GM18867 (cell line): ENCODE measurements around the gene PLXNA4.

Experiments used
- ATAC-seq: cut with Tn5 transposase; IDR thresholded peaks from one replicate; pipeline ENCODE4 v1.9.1; 2021; ENCODE audit warnings: mild to moderate bottlenecking, moderate library complexity; ENCODE audit not compliant: unreplicated experiment

The PLXNA4 gene

DNA sequence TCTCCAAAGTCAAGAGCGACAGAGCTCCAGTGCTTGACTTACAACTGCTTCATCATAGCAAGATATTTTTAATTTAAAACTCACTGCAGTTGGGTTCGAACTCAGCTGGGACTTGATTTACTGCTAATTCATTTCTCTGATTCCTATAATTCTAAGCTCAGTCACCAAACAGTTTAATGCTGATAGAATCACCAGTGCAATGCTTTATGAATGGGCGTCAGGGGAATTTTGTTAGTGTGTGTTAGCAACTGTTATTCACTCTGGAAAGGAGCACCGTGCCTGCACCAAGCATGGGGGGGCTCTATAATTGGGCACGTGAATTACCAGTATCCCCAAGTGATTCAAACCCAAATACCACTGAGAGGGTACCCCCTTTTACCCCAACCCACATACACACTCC, 10.4 kb downstream of the PLXNA4 start:
- no peak for ATAC-seq

DNA sequence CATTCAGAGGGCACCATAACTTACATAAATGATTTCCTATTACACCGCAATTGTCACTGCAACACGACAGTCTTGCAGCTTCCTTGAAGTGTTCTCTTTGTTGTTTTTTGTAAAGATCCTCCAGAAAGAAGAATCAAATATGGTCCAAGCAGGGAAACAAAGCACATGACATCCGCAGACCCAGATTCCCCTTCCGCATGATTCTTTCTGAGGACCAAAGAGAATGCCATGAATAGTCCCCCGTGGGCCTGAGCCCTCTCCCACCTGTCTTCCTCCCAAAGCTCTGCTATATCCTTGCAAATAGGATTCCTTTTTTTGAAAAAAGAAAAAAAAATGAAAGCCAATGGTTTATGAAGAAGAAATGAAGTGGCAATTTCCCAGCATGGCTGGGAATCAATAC, 10.8 kb downstream of the PLXNA4 start:
- ATAC-seq: no peak

DNA sequence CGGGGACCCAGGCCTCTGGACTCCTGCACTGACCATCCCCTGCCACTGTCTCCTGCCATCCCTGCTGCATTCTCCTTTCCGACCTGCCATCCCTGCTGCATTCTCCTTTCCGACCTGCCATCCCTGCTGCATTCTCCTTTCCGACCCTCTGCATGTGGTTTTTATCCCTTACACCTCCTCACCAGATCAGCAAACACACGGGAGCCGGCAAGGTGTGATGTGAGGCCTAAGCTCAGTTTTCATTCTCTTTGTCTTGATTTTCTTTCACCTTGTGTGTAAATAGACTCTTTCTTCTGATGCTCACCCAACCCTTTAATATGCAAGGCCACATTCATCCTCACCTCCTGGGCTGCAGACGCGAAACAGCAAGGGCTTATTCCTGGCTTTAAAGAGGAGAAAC, 11.4 kb downstream of the PLXNA4 start:
- no peak for ATAC-seq

DNA sequence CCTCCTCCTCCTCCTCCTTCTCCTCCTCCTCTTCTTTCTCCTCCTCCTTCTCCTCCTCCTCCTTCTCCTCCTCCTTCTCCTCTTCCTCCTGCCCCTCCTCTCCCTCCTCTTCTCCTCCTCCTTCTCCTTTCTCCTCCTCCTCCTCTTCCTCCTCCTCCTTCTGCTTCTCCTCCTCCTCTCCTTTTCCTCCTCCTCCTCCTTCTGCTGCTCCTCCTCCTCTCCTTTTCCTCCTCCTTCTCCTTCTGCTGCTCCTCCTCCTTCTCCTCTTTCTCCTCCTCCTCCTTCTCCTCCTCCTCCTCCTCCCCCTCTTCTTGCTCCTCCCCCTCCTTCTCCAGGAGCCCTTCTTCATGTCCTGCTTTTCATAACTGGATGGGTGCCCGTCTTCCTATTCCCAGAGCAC, 12.2 kb downstream of the PLXNA4 start:
- ATAC-seq: no peak

DNA sequence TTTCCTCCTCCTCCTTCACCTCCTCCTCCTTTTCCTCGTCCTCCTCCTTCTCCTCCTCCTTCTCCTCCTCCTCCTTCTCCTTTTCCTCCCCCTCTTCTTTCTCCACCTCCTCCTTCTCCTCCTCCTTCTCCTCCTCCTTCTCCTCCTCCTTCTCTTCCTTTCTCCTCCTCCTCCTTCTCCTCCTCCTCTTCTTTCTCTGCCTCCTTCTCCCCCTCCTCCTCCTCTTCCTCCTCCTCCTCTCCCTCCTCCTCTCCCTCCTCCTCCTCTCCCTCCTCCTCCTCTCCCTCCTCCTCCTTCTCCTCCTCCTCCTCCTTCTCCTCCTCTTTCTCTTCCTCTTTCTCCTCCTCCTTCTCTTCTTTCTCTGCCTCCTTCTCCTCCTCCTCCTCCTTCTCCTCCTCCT, 13.6 kb downstream of the PLXNA4 start:
- no peak for ATAC-seq

DNA sequence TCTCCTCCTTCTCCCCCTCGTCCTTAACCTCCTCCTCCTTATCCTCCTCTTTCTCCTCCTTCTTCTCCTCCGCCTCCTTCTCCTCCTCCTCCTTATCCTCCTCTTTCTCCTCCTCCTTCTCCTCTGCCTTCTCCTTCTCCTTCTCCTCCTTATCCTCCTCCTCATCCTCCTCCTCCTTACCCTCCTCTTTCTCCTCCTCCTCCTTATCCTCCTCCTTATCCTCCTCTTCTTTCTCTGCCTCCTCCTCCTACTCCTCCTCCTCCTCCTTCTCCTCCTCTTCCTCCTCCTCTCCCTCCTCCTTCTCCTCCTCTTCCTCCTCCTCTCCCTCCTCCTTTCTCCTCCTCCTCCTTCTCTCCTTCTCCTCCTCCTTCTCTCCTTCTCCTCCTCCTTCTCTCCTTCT, 14.5 kb downstream of the PLXNA4 start:
- ATAC-seq: no peak

DNA sequence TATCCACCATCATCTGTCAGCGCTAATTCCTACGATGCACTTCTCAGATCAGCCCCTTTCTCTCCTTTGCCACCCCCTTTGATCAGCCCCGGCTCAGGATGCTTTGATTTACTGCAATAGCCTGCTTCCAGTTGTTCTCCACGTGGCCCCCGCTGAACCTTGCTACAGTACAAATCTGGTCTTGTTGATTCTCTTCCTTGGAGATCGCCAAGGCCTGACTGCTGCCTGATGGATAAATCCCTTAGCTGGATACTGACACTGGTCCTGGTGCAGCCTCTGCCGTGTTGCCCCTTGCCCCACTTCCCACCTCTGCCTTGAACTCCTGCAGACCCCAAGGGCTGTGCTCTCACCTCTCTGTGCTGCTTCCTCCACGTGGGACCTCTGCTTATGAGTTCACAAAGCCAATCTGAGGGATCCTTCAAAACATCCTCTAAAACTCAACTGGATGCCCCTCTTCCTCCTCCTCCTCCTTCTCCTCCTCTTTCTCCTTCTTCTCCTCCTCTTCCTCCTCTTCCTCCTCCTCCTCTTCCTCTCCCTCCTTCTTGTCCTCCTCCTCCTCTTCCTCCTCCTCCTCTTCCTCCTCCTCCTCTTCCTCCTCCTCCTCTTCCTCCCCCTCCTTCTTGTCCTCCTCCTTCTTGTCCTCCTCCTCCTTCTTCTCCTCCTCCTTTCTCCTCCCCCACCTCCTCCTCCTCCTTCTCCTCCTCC, 15.3 kb downstream of the PLXNA4 start:
- ATAC-seq: no peak

DNA sequence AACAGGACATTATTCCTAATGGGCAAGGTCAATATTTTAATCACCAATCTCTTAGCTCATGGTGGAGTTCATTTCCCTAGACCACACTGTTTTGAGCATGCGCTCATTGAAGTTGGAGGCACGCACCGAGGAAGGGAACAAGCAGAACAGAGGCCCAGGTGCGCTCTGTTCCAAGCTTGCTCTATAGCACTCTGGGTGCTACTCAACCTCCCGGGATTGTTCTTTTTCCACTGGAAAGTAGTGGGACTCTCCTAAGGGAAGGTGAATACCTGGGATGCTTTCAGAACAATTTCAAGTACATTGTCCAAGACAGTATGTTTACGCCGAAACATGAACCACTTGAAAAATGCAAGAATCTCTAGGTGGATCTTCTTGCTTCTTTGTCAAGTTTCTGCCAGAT, 16.2 kb downstream of the PLXNA4 start:
- ATAC-seq: no peak

DNA sequence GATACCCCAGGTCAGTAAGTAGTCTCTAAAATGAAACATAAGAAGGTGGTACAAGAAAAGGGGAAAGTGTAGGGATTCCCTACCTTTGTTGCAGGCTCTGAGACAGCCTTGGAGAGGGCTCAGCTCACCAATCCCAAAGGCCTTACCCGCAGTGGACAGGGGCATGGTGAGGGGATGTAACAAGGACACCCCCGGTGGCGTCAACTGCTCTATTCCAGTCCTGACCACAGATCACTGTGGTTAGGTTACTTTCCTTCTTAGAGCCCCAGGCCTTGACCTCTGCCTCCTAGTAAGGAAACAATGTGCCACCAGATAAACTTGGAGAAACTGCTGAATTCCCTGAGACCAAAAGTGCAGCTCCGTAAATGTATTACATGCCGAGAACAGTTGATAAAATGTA, 17.5 kb downstream of the PLXNA4 start:
- no peak for ATAC-seq

DNA sequence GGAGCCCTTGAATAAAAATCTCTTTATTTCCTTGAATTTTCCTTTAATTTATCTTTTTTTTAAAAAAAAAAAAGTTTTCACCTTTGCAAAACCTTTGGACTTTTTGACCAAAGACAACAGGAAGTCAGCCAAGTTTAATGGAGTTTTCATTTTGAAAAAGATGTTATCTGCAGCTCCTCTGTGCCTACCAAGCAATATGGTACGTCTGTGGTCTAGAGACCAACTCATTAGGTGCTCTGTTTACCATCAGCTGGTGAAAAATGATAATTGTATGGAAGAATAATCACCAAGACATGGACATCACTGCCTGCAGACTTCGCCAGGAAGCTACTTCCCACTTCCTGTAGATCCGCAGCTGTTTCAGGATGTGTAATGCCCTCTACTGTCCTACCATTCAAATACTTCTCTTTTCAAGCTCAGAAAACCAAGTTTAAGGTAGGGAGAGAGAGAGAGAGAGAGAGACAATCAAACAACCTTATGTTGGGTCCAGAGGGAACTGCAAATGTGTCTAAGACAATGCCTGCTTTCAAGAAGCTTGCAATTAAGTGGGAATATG, 18.7 kb downstream of the PLXNA4 start:
- no peak for ATAC-seq

DNA sequence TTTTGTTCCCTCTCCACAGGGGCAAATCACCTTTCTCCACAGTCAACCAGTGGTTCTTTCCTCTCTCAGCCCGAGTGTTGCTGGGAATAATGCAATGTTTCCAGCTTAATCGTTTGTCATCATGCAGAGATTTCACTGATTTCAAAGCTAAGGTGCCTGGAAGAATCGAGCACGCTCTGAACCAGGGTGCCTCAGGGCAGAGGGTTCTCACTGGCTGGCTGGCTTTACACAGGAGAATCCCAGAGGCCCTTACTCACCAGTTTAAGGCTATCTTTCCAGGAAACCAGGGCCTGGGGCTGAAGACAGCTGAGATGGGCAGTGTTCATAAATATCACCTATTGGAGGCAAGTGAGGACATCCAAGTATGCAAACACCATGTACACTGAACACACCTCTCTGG, 21.8 kb downstream of the PLXNA4 start:
- ATAC-seq: no peak

DNA sequence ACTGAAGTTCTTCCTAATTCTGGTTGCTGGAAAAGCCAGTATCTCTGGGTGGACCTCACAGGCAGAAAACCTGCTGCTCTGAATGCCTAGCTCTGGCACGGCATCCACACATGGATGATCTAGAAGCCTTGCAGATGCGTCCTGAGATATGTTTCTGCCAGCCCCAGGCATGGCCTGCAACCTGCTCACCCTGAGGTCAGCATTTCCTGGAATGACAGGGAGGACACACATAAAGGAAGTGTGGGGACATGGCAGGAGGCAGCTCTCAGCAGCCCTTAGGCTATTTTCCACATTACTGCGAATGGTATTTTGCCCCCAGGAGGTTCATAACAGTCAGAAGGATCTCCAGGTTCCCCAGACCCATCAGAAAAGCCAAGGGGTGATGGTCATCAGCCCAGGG, 23.2 kb downstream of the PLXNA4 start:
- ATAC-seq: no peak

DNA sequence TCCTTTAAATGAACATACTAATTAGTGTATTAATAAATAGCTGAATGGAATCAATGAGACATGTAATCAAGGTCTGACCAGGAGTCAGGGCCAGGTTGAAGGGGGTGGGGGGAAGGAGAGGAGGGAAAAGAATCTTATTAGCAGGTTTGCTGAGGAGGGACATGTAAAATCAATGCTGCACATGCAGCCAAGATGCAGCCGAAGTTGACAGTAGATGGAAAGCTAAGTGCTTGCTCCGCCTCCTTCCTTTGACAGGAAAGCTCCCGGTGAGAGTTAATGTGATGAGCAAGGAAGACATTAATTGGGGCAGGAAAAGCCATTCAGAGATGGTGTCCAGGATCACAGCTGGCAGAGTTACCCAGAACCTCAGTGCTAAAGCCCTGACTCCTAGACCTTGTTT, 24.4 kb downstream of the PLXNA4 start:
- ATAC-seq: no peak

DNA sequence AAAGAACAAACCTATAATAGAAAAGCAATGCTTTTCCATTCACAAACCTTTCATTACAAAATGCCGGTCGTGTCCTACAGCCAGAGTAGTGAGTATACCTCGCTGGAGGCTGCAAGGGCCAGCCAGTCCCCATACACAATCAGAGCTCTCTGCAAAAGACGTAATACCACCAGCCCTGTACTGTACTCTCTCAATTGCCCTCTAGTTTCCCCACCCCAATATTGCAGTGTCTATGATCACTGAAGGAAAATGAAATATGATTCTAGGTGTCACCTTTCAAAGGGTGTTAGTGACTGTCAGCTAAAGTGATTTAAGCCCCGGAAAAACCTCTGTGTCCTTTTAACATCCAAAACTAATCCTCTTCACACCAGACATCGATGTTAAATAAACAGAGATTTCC, 24.8 kb downstream of the PLXNA4 start:
- no peak for ATAC-seq

DNA sequence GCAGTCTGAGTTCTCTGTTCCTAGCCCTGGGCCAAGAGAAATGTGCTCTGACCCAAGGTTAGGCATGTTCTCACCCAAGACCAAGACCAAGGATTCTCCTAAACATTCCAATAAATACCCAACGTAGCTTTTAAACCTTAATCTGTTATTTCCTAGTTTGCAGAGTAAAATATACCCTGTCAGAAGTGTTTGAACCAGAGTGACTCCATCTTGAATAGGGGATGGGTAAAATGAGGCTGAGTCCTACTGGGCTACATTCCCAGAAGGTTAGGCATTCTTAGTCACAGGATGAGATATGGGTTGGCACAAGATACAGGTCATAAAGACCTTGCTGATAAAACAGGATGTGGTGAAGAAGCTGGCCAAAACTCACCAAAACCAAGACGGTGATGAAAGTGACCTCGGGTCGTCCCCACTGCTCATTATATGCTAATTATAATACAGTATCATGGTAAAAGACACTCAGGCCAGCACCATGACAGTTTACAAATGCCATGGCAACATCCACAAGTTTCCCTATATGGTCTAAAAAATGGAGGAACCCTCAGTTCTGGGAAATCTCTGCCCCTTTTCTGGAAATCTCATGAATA, 27.7 kb downstream of the PLXNA4 start:
- no peak for ATAC-seq

DNA sequence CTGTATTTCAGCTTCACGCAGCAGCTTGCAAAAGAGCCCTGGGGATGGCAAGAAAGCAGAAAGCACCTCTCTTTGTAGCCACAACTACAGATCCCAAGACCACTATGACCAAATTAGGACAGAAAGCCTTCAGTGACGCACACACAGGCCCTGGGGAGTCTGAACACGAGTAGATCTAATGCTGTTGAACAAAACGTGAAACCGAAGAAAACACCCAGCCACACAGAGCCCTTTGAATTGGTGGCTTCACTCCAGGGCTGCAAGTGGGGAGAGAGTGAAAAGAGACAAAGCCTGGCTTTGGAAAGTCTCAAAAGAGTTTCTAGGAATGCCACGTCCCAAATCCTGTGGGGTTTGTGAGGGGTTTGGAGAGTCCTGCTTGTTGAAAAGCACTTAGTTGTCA, 28.4 kb downstream of the PLXNA4 start:
- no peak for ATAC-seq

DNA sequence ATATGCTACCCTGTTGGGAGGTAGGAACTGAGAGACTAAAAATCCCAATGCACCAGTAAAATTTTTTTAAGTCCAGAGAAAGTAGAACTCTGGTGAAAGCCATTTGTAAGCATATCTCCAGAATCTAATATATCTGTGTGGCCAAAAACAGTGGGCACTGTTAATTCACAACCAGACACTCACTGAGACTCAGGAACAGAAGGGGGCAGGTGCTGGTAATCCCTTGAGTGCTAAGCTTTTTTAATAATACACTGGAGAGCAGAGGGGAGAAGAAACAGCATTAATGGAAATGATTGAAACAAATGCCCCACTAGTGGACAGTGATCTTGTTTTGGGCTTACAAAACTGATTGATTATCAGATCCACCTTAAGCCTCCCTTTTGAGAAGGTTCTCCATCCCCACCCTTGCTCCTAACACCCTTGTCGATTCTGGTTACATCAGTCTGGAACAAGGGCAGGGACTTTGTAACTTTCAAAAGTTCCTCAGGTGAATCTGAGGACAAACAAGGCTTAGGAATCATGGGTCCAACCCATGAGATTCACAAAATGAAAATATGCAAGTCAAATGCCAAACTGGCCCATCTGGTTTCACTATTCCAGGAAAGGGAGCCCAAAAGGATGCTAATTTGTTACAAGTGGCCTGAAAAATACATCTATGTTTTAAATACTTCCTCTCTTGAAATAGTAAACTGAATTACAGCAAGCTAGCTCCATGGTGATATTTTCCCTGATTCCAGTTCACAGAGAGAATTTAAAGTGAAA, 29.7 kb downstream of the PLXNA4 start:
- no peak for ATAC-seq

DNA sequence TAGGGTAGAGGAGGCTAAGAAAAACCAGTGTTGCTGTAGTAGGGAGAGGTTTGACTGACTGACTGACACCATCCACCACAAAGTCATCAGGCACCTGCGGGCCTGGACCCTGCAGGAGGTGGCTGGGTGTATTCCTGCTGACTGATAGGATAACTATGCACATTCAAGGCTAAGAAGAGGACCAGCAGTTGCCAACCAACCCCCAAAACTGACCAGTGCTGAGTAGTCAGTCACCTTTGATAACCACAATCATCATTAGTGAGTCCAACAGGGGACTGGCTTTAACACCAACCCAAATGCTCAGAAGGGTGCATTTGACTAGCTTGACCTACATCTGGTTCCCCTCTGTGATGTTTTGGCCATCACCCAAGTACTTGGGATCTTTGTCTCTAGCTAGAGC, 30.5 kb downstream of the PLXNA4 start:
- no peak for ATAC-seq

DNA sequence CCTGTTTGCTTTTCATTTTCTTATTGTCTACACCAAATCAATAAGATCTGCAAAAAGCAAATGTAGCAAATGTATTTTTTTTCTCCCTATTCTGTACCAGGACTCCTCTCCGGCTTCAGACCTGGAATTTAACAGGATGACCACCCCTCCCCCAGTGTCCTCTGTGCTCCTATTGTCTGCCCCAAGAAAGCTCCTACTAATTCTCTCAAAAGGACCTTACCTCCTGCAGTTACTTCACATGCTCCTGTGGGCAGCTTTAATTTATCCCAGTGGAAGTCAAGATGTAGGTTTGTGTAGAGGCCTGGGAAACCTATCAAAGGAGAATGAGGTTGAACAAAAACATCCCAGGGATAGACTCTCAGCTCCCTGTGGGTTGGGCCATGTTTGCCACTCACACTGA, 31.3 kb downstream of the PLXNA4 start:
- no peak for ATAC-seq

DNA sequence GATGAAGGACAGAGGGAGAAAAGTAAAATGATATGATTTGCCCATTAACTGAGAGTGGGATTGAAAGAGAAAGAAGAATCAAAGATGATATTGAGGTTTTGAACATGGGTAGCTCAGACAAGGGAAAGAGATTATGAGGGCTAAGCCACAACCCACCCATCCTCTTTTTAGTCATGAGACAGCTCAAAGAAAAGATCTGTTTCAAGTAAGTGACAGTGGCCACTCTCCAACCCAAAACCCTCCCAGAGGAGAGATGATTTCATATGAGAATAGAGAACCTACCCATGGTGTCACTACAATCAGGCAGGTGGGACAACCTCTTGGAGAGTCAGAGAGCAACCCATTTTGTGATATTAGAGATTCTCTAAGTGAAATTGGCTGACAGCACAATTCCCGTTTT, 32.2 kb downstream of the PLXNA4 start:
- ATAC-seq: no peak

DNA sequence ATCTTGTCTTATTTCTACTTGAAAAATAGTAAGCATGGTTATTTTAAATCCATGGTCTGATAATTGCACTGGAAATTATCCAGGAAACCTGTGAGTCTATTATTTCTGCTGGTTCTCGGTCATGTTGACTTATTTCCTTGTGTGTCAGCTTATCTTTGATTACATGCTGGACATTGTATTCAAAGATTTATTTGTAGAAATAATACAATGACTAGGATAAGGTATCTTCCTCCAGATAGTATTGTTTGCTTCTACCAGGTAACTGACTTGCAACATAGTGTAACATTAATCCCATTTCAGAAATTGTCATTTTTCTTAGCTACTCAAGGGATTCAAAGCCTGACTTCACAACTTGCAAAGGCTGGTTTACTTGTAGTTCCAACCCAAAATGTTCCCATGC, 33.4 kb downstream of the PLXNA4 start:
- no peak for ATAC-seq

DNA sequence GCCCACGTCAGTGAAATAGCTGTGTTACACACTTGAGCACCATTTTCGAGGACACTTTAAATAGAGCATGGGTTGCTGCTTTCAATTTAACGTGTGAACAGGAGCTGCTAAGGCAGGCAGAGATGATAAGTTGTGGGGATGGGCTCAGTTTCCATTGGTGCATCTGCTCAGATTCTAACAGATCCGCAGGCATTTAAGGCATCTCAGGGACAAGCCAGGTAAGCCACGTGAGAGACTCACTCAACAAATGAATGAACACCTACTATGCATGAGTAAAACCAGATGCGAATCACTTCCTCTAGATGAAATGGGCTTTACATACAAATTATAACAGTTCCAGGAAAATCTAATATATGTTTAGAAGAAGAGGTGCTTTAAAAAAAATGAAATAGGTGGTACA, 34.6 kb downstream of the PLXNA4 start:
- no peak for ATAC-seq
